HG03045 (cell line): ENCODE measurements around the gene PPARG.
"Not testable (repeated sequence)": the region's sequence is repeated elsewhere in the genome, so short reads cannot be mapped to it uniquely, and the experiment has no call there.

Experiments used
- ATAC-seq: cut with Tn5 transposase; IDR thresholded peaks from one replicate; pipeline ENCODE4 v1.9.1; 2021; ENCODE audit warnings: mild to moderate bottlenecking, moderate library complexity; ENCODE audit not compliant: unreplicated experiment

PPARG gene

DNA sequence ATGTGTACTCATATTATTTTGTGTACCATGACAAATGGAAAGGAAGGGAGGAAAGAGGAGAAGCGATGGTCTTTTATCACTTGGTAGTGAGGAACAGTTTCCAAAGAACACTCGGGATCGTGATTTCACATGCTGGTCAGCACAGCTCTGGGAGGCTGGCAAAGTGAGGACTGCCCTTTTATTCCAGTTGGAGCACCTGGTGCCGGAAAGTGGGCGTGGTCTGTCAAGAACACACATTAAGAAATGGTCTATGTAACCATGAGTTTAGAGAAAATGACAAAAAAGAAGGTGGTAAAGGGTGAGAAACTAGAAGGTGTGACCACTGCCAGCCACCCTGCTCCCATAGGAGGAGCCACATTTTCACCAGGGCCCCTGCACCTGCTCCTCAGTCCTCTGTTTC lies 188.4 kb downstream of the PPARG start:
- no peak for ATAC-seq

DNA sequence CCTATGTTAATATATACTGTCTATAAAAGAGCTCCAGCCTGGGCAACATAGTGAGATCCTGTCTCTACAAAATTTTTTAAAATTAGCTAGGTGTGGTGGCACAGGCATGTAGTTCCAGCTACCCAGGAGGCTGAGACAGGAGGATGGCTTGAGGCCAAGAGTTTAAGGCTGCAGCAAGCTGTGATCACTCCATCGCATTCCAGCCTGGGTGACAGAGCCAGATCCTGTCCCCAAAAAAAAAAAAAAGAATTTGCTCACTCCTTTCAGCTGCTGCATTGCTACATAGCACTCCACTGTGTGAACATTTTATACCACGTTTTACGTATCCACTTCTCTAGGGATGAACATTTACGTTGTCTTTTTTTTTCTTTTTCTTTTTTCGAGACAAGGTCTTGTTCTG lies 189.5 kb downstream of the PPARG start:
- no peak for ATAC-seq

DNA sequence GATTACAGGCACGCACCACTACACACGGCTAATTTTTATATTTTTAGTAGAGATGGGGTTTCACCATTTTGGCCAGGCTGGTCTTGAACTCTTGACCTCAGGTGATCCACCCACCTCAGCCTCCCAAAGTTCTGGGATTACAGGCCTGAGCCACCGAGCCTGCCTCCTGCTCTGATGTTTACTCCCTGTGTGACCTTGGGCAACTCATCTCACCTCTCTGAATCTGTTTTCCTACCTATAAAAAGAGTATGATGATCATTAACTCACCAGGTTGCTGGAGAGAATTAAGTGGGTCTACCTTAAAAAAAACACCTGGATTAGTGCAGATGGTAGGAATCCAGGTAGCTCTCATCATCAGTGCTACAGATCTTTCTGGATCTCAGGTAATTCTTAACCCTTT lies 190.3 kb downstream of the PPARG start:
- ATAC-seq, result not testable (repeated sequence)

DNA sequence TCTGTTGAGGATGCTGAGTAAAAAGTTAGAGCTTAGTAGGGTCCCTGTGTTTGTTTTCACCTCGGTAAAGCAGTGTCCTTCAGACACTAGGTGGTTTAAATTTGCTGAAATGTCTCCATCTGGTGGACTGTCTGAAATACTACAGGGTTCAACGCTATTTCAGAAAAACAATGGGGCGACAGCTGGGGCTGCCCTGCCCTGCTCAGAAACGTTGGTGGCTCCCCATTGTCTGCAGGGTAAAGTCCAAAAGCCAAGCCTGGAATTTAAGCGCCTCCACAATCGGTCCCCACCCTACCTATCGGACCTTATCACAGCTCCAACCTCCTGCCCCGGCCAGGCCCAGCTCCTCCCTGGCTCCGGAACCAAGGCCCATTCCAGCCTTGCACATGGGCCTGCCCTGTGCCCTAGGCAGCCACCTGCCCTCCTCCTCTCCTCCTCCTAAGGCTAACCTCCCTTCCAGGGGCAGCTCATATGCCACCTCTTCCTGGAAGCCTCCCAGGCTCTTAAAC lies 191.1 kb downstream of the PPARG start:
- ATAC-seq, result no peak

DNA sequence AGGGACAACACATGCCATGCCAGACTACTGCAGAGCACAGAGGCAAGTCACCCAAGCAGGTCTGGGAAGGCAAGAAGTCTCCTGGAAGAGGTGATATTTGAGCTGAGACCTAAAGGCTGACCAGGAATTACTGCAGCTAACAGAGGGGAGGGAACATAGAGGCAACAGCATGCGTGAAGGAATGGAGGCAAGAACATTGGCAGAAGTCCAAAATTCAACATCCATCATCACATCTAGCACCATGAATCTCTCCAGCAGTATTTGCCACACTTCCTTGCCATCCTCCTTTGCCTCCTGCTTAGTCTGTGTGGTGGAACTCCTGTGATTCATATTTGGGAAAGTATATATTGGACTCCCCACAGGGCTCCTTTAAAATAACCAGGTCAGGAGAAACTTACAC lies 194.5 kb downstream of the PPARG start:
- no peak for ATAC-seq

DNA sequence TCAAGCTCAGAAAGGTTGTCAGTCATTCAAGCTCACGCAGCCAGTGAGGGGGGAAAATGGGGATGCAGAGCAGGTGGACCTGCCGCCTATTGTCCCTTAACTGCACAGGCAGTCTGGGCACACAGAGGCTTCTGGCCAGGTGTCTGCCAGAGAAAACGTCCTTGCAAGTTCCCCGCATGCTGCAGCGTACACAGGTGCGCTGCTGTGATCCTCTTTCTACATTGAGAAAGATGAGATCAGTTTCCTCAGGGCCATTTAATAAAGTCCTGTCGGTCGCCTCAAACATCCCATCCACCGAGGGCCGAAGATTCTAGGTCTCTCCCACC lies 195.0 kb downstream of the PPARG start:
- ATAC-seq, result no peak
